ENCODE measurements around the gene ASTN2.

DNA sequence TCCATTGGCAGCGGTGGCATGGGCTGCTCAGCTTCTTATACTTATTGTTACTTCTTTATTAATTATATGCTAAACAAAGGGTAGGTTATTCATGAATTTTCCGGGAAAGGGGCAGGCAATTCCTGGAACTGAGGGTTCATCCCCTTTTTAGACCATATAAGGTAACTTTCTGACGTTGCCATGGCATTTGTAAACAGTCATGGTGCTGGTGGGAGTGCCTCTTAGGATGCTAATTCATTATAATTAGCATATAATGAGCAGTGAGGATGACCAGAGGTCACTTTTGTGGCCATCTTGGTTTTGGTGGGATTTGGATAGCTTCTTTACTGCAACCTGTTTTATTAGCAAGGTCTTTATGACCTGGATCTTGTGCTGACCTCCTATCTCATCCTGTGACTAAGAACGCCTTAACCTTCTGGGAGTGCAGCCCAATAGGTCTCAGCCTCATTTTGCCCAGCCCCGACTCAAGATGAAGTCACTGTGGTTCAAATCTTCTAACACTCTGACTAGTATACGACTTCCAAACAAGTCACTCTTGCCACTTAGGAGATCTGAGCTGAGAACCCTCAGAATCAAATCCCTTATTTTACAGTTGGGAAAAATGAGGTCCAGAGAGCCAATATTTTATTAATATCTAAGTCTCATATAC is 490.3 kb downstream of the ASTN2 start:
- TF ChIP-seq, protein P1, sequence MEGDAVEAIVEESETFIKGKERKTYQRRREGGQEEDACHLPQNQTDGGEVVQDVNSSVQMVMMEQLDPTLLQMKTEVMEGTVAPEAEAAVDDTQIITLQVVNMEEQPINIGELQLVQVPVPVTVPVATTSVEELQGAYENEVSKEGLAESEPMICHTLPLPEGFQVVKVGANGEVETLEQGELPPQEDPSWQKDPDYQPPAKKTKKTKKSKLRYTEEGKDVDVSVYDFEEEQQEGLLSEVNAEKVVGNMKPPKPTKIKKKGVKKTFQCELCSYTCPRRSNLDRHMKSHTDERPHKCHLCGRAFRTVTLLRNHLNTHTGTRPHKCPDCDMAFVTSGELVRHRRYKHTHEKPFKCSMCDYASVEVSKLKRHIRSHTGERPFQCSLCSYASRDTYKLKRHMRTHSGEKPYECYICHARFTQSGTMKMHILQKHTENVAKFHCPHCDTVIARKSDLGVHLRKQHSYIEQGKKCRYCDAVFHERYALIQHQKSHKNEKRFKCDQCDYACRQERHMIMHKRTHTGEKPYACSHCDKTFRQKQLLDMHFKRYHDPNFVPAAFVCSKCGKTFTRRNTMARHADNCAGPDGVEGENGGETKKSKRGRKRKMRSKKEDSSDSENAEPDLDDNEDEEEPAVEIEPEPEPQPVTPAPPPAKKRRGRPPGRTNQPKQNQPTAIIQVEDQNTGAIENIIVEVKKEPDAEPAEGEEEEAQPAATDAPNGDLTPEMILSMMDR (IDR thresholded peaks at IDR 0.05) = no peak
- TF ChIP-seq POLR2AphosphoS5 (IDR thresholded peaks at IDR 0.05) = no peak

All from prostate gland (tissue), 2 donors.